WI38 (cell line): Measurements from ENCODE around the gene KRT34.
"Not testable (repeated sequence)": the region's sequence is repeated elsewhere in the genome, so short reads cannot be mapped to it uniquely, and the experiment has no call there.

Source experiments
- H3K4me3 ChIP-seq: 2 replicates; pipeline ENCODE4 v1.5.1; 2011; ENCODE audit warnings: low read depth, mild to moderate bottlenecking, control low read depth, low read length
- CTCF ChIP-seq: IDR thresholded peaks from 2 replicates; pipeline ENCODE4 v1.5.1; 2012; ENCODE audit warnings: low read depth, mild to moderate bottlenecking, control low read depth, low read length

The KRT34 gene

GRCh38 chr17:41381943-41382342 is at the start of gene KRT34:
Gene KRT34, minus strand, starts transcription at chr17:41382306. Its CDS starts 60 bp downstream, at chr17:41382246.
- not testable (repeated sequence) for H3K4me3 ChIP-seq

GRCh38 chr17:41430376-41430775 is 48.3 kb upstream of the KRT34 start:
- H3K4me3 ChIP-seq: not testable (repeated sequence)

- TF ChIP-seq CTCF: no peak
- no peak overlapping the region for H3K4me3 ChIP-seq
Measured at GRCh38 chr17:41429667-41430066, 47.6 kb upstream of the KRT34 start.

- no peak for TF ChIP-seq CTCF
- no peak overlapping the region for H3K4me3 ChIP-seq
Measured at GRCh38 chr17:41428591-41429291, 46.6 kb upstream of the KRT34 start.

- TF ChIP-seq CTCF: no peak
- H3K4me3 ChIP-seq: no peak within 1 kb of the TSS
Measured at GRCh38 chr17:41424111-41424635, 42.1 kb upstream of the KRT34 start, which contains the start of gene KRT37. Gene KRT37, minus strand, starts transcription at chr17:41424585. Its CDS starts 62 bp downstream, at chr17:41424523.

- H3K4me3 ChIP-seq: not testable (repeated sequence)
Measured at GRCh38 chr17:41422586-41422985, 40.5 kb upstream of the KRT34 start.

- no peak for TF ChIP-seq CTCF
- H3K4me3 ChIP-seq: no peak overlapping the region
Measured at GRCh38 chr17:41421617-41422016, 39.5 kb upstream of the KRT34 start.

- TF ChIP-seq CTCF: no peak
- H3K4me3 ChIP-seq: no peak overlapping the region
Measured at GRCh38 chr17:41421116-41421515, 39.0 kb upstream of the KRT34 start.

GRCh38 chr17:41420134-41420533 is 38.0 kb upstream of the KRT34 start:
- TF ChIP-seq CTCF: no peak
- no peak overlapping the region for H3K4me3 ChIP-seq
